GM12891 (cell line): ENCODE measurements around the gene ADD2.
"Not testable (repeated sequence)": the region's sequence is repeated elsewhere in the genome, so short reads cannot be mapped to it uniquely, and the experiment has no call there.

Source experiments
- POLR2A ChIP-seq: IDR thresholded peaks from 2 replicates; pipeline ENCODE4 v1.6.1; 2011; ENCODE audit warnings: low read depth, low read length, control low read depth
- POLR2AphosphoS5 ChIP-seq: IDR thresholded peaks from 2 replicates; pipeline ENCODE4 v1.6.1; 2011; ENCODE audit warnings: low read depth, low read length, control low read depth
- SPI1 ChIP-seq: IDR thresholded peaks from 2 replicates; pipeline ENCODE4 v1.6.1; 2011; ENCODE audit warnings: low read depth, low read length, control low read depth

- not testable (repeated sequence) for TF ChIP-seq POLR2AphosphoS5, POLR2A, SPI1
These were observed 28.5 kb downstream of the ADD2 start for GRCh38 chr2:70739492-70739891.
